GM23338 (cell line): ENCODE data around the gene PPCDC.

Experiments used
- CREB1 ChIP-seq: fragments of 250-450 bp; sonication (Bioruptor Pico); IDR thresholded peaks from 2 replicates; pipeline ENCODE4 v1.5.0; 2020; ENCODE audit warnings: low read depth, mild to moderate bottlenecking, moderate library complexity
- EZH2 ChIP-seq: fragments of 200-600 bp; sonication (generic); IDR thresholded peaks from one replicate; pipeline ENCODE4 v1.8.0; 2017; ENCODE audit warnings: antibody characterized with exemption, mild to moderate bottlenecking, low read depth; ENCODE audit not compliant: unreplicated experiment
- POLR2AphosphoS5 ChIP-seq: IDR thresholded peaks from 2 replicates; pipeline ENCODE4 v1.6.1; 2016; ENCODE audit warnings: antibody characterized with exemption, low read depth
- ZNF331 ChIP-seq: fragments of 250-450 bp; sonication (Bioruptor Pico); IDR thresholded peaks from 2 replicates; pipeline ENCODE4 v1.5.0; 2020; ENCODE audit warnings: low read depth, mild to moderate bottlenecking, moderate library complexity
- TF ChIP-seq, protein P1 (sequence below), 2 experiments: fragments of 200-600 bp in 1 of 2; sonication (generic) in 1 of 2; conservative IDR thresholded peaks; 2 replicates each; pipeline versions ENCODE4 v1.5.1 to v1.6.1; 2016 to 2017; ENCODE audit warnings: antibody characterized with exemption in 2 of 2, low read depth in 2 of 2, mild to moderate bottlenecking in 2 of 2, moderate library complexity in 1 of 2
- TF ChIP-seq, protein P2 (sequence below): IDR thresholded peaks from one replicate; pipeline ENCODE4 v1.6.1; 2018; ENCODE audit warnings: antibody characterized with exemption; ENCODE audit not compliant: unreplicated experiment

DNA sequence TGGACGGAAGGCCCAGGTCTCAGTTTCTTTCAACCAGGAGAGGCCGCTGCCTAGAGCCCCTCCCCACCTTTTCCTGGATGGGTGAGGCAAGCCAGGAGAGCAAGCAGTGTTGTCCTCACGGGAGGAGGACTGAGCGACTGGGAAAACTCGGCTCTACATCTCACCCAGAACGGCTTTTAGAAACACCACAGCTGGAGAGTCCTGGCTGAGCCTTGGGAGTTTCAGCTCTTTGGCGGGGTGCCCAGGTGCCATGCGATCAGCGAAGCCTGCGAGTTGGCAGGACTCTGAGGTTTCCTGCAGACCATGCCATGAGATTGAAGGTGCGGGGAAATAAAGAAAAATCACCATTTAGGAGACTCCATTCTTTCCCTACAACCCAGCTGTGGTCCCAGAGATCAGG is 26.0 kb downstream of the PPCDC start:
- no peak for TF ChIP-seq ZNF331 (CRISPR knock-in tag)
- TF ChIP-seq, protein P1, sequence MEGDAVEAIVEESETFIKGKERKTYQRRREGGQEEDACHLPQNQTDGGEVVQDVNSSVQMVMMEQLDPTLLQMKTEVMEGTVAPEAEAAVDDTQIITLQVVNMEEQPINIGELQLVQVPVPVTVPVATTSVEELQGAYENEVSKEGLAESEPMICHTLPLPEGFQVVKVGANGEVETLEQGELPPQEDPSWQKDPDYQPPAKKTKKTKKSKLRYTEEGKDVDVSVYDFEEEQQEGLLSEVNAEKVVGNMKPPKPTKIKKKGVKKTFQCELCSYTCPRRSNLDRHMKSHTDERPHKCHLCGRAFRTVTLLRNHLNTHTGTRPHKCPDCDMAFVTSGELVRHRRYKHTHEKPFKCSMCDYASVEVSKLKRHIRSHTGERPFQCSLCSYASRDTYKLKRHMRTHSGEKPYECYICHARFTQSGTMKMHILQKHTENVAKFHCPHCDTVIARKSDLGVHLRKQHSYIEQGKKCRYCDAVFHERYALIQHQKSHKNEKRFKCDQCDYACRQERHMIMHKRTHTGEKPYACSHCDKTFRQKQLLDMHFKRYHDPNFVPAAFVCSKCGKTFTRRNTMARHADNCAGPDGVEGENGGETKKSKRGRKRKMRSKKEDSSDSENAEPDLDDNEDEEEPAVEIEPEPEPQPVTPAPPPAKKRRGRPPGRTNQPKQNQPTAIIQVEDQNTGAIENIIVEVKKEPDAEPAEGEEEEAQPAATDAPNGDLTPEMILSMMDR (conservative IDR thresholded peaks at IDR 0.05; ENCODE audit: low read depth in 2 of 2), result no peak
- no peak for TF ChIP-seq POLR2AphosphoS5
- no peak for TF ChIP-seq EZH2
- no peak for TF ChIP-seq CREB1
- TF ChIP-seq, protein P2, sequence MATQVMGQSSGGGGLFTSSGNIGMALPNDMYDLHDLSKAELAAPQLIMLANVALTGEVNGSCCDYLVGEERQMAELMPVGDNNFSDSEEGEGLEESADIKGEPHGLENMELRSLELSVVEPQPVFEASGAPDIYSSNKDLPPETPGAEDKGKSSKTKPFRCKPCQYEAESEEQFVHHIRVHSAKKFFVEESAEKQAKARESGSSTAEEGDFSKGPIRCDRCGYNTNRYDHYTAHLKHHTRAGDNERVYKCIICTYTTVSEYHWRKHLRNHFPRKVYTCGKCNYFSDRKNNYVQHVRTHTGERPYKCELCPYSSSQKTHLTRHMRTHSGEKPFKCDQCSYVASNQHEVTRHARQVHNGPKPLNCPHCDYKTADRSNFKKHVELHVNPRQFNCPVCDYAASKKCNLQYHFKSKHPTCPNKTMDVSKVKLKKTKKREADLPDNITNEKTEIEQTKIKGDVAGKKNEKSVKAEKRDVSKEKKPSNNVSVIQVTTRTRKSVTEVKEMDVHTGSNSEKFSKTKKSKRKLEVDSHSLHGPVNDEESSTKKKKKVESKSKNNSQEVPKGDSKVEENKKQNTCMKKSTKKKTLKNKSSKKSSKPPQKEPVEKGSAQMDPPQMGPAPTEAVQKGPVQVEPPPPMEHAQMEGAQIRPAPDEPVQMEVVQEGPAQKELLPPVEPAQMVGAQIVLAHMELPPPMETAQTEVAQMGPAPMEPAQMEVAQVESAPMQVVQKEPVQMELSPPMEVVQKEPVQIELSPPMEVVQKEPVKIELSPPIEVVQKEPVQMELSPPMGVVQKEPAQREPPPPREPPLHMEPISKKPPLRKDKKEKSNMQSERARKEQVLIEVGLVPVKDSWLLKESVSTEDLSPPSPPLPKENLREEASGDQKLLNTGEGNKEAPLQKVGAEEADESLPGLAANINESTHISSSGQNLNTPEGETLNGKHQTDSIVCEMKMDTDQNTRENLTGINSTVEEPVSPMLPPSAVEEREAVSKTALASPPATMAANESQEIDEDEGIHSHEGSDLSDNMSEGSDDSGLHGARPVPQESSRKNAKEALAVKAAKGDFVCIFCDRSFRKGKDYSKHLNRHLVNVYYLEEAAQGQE, result no peak
